A673 (cell line): ENCODE results near the gene OGFOD2.

Experiments
- EZH2 ChIP-seq: fragments of 200-600 bp; sonication (generic); IDR thresholded peaks from 2 replicates; pipeline ENCODE4 v1.6.1; 2017; ENCODE audit warnings: borderline replicate concordance, low read depth, mild to moderate bottlenecking, mixed read lengths, antibody characterized with exemption, low read length; ENCODE audit not compliant: poor library complexity, severe bottlenecking
- TF ChIP-seq, protein P1 (sequence below): fragments of 300-800, 200-600 bp; sonication (generic); conservative IDR thresholded peaks from 2 replicates; pipeline ENCODE4 v1.5.1; 2017; ENCODE audit warnings: low read depth, mild to moderate bottlenecking, antibody characterized with exemption, low read length, moderate library complexity, mixed read lengths

DNA sequence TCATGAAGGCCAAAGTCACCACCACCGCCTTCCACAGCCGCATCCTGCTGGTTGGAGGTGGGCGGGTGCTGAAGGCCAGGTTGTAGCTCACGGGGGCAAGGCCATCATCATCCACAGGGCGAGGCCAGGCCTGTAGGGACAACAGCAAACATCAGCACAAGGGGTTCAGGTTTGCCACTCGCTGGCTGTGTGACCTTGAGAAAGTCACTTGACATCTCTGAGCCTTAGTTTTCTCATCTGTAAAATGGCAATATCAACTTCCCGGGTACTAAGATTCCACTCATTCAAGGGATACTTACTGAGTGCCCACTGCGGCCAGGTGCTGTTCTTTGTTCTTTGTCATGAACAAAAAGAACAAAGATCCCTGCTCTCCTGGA, 14.9 kb upstream of the OGFOD2 start:
- TF ChIP-seq, protein P1, sequence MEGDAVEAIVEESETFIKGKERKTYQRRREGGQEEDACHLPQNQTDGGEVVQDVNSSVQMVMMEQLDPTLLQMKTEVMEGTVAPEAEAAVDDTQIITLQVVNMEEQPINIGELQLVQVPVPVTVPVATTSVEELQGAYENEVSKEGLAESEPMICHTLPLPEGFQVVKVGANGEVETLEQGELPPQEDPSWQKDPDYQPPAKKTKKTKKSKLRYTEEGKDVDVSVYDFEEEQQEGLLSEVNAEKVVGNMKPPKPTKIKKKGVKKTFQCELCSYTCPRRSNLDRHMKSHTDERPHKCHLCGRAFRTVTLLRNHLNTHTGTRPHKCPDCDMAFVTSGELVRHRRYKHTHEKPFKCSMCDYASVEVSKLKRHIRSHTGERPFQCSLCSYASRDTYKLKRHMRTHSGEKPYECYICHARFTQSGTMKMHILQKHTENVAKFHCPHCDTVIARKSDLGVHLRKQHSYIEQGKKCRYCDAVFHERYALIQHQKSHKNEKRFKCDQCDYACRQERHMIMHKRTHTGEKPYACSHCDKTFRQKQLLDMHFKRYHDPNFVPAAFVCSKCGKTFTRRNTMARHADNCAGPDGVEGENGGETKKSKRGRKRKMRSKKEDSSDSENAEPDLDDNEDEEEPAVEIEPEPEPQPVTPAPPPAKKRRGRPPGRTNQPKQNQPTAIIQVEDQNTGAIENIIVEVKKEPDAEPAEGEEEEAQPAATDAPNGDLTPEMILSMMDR, result no peak
- no peak for TF ChIP-seq EZH2
